ENCODE data around the gene GALE.

GALE gene

GRCh38 chr1:23816361-23816760 is 15.8 kb upstream of the GALE start:
- no peak overlapping the region for H3K27ac ChIP-seq (ENCODE audit: low read length)
- no peaks in the 10 kb centered on the region for H3K79me2 ChIP-seq (ENCODE audit: low read length)
- TF ChIP-seq EZH2phosphoT487 (IDR thresholded peaks at IDR 0.05; ENCODE audit: low read depth), result no peak
- no peak for TF ChIP-seq CTCF (IDR thresholded peaks at IDR 0.05; ENCODE audit: low read depth, low read length)
- H3K9ac ChIP-seq (ENCODE audit: low read length), result no peak overlapping the region
- peaks cover 16% of the 10 kb centered on the region for H3K36me3 ChIP-seq (replicated peaks; ENCODE audit: low read depth, low read length)
- no peaks in the 10 kb centered on the region for H4K20me1 ChIP-seq (ENCODE audit: insufficient read depth, low read length)
- H3K27me3 ChIP-seq (ENCODE audit: low read depth, low read length), result no peaks in the 10 kb centered on the region
- no peak overlapping the region for H3K4me2 ChIP-seq (ENCODE audit: low read length)
- H2AFZ ChIP-seq (ENCODE audit: low read depth, low read length), result no peak overlapping the region
- no peak overlapping the region for H3K4me3 ChIP-seq (ENCODE audit: low read length)
- H3K4me1 ChIP-seq (ENCODE audit: low read length), result peaks cover 36% of the 10 kb centered on the region
- H3K9me3 ChIP-seq (ENCODE audit: insufficient read depth, low read length), result no peaks in the 10 kb centered on the region

GRCh38 chr1:23814016-23814415 is 13.5 kb upstream of the GALE start:
- H3K36me3 ChIP-seq (replicated peaks; ENCODE audit: low read depth, low read length), result peaks cover 16% of the 10 kb centered on the region
- no peaks in the 10 kb centered on the region for H4K20me1 ChIP-seq (ENCODE audit: insufficient read depth, low read length)
- H3K4me2 ChIP-seq (ENCODE audit: low read length), result no peak overlapping the region
- no peaks in the 10 kb centered on the region for H3K9me3 ChIP-seq (ENCODE audit: insufficient read depth, low read length)
- no peak for TF ChIP-seq EZH2phosphoT487 (IDR thresholded peaks at IDR 0.05; ENCODE audit: low read depth)
- no peak for TF ChIP-seq CTCF (IDR thresholded peaks at IDR 0.05; ENCODE audit: low read depth, low read length)
- no peak overlapping the region for H3K4me3 ChIP-seq (ENCODE audit: low read length)
- no peaks in the 10 kb centered on the region for H3K79me2 ChIP-seq (ENCODE audit: low read length)
- no peak overlapping the region for H2AFZ ChIP-seq (ENCODE audit: low read depth, low read length)
- no peaks in the 10 kb centered on the region for H3K27me3 ChIP-seq (ENCODE audit: low read depth, low read length)
- no peak overlapping the region for H3K27ac ChIP-seq (ENCODE audit: low read length)
- H3K4me1 ChIP-seq (ENCODE audit: low read length), result peaks cover 55% of the 10 kb centered on the region
- no peak overlapping the region for H3K9ac ChIP-seq (ENCODE audit: low read length)

- no peak overlapping the region for H2AFZ ChIP-seq (ENCODE audit: low read depth, low read length)
- no peaks in the 10 kb centered on the region for H3K27me3 ChIP-seq (ENCODE audit: low read depth, low read length)
- H3K9me3 ChIP-seq (ENCODE audit: insufficient read depth, low read length), result no peaks in the 10 kb centered on the region
- no peaks in the 10 kb centered on the region for H4K20me1 ChIP-seq (ENCODE audit: insufficient read depth, low read length)
- no peak for TF ChIP-seq EZH2phosphoT487 (IDR thresholded peaks at IDR 0.05; ENCODE audit: low read depth)
- TF ChIP-seq CTCF (IDR thresholded peaks at IDR 0.05; ENCODE audit: low read depth, low read length), result peak; percentile 76
- H3K27ac ChIP-seq (ENCODE audit: low read length), result peak overlapping the region; percentile 81
- H3K9ac ChIP-seq (ENCODE audit: low read length), result no peak overlapping the region
- H3K4me3 ChIP-seq (ENCODE audit: low read length), result no peak overlapping the region
- H3K36me3 ChIP-seq (replicated peaks; ENCODE audit: low read depth, low read length), result peaks cover 6% of the 10 kb centered on the region
- peak overlapping the region; percentile 25 for H3K4me2 ChIP-seq (ENCODE audit: low read length)
- no peaks in the 10 kb centered on the region for H3K79me2 ChIP-seq (ENCODE audit: low read length)
- peaks cover 38% of the 10 kb centered on the region for H3K4me1 ChIP-seq (ENCODE audit: low read length)
Observed at GRCh38 chr1:23810818-23811540, 10.4 kb upstream of the GALE start.

- Histone ChIP-seq H3K27ac (ENCODE audit: low read length) (peak overlapping the region; percentile 81), H3K9ac (ENCODE audit: low read length) (peak overlapping the region; percentile 60)
Observed at GRCh38 chr1:23809751-23810171, 9.2 kb upstream of the GALE start.

More at GRCh38 chr1:23809751-23810171, 9.2 kb upstream of the GALE start:
- H3K4me2 ChIP-seq (ENCODE audit: low read length), result peak overlapping the region; percentile 44
- H3K36me3 ChIP-seq (replicated peaks; ENCODE audit: low read depth, low read length), result peaks cover 6% of the 10 kb centered on the region
- peaks cover 38% of the 10 kb centered on the region for H3K4me1 ChIP-seq (ENCODE audit: low read length)
- H3K27me3 ChIP-seq (ENCODE audit: low read depth, low read length), result no peaks in the 10 kb centered on the region
- no peaks in the 10 kb centered on the region for H3K79me2 ChIP-seq (ENCODE audit: low read length)
- H2AFZ ChIP-seq (ENCODE audit: low read depth, low read length), result 0 out of 2 replicates have a peak overlapping the region, but pooled peaks have one; percentile 53
- H4K20me1 ChIP-seq (ENCODE audit: insufficient read depth, low read length), result no peaks in the 10 kb centered on the region
- no peak overlapping the region for H3K4me3 ChIP-seq (ENCODE audit: low read length)
- TF ChIP-seq CTCF (IDR thresholded peaks at IDR 0.05; ENCODE audit: low read depth, low read length) (peak; percentile 81), EZH2phosphoT487 (IDR thresholded peaks at IDR 0.05; ENCODE audit: low read depth) (no peak)
- H3K9me3 ChIP-seq (ENCODE audit: insufficient read depth, low read length), result no peaks in the 10 kb centered on the region

Data from OCI-LY3 (cell line).